NK-92 treated with Interleukin-12 subunit alpha and Interleukin-12 subunit beta, amount 100 ng/mL, for 24 hours (cell line): Measurements from ENCODE around the gene NR1I2.

Source experiments
- DNase-seq: peaks from one replicate; lab custom pipeline; 2025; lab: John Stamatoyannopoulos, UW

The NR1I2 gene

GRCh38 chr3:119781330-119782198 is at the start of gene NR1I2:
TSS of gene NR1I2 (plus strand) at chr3:119782101.
- no peak for DNase-seq

DNA sequence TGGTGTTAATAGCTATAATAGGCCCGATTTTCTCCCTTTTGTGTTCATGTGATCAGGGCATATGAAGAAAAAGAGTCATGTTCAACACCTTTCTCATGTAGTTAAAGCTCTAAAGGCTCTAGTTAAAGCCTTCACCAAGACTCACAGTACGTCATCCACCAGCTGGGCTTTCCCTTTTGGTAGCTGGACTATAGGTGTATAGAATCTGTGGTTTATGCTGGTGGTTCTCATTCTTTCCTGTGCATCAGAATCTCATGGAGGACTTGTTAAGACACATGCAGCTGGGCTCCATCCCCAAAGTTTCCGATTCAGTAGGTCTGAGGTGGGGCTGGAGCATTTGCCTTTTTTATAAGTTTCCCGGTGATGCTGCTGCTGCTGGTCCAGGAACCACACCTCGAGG is 48.1 kb upstream of the NR1I2 start:
- DNase-seq: no peak

GRCh38 chr3:119738741-119739140 is 43.2 kb upstream of the NR1I2 start:
- no peak for DNase-seq

GRCh38 chr3:119741657-119742590 is 40.0 kb upstream of the NR1I2 start:
- DNase-seq: no peak

GRCh38 chr3:119743921-119744320 is 38.0 kb upstream of the NR1I2 start:
- no peak for DNase-seq

DNA sequence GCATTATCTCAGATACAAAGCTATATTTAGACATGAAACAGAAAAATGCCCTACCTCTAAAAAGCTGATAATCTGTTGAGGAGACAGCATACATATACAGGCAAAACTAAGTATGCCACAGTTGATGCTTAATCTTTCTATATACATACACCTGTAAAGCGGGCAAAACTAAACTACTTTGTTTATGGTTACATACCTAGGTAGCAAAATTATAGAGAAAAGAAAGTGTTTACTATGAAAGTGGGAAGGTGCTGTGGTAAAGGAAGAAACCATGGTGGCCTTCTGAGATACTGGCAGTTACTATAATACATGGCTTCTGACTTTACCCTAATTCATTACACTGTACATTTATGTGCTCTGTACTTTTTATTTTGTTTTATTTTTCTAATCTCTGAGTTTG is 36.0 kb upstream of the NR1I2 start:
- DNase-seq: no peak

GRCh38 chr3:119746423-119746822 is 35.5 kb upstream of the NR1I2 start:
- DNase-seq: no peak

GRCh38 chr3:119747357-119747756 is 34.5 kb upstream of the NR1I2 start:
- DNase-seq: no peak

DNA sequence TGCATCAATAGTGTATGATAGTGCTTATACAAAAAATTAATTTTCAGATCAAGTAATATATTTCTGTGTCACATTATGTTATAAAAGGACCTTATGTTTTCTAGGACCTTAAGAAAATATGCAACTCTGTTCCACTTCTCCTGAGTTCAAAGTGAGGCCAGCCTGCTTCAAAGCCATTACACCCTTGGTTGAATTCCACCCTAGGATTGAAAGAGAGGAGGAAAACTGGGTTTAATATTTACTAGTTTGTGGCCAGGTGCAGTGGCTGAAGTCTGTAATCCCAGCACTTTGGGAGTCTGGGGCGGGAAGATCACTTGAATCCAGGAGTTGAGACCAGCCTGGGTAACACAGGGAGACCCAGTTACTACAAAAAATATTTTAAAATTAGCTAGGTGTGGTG is 32.9 kb upstream of the NR1I2 start:
- DNase-seq: no peak

DNA sequence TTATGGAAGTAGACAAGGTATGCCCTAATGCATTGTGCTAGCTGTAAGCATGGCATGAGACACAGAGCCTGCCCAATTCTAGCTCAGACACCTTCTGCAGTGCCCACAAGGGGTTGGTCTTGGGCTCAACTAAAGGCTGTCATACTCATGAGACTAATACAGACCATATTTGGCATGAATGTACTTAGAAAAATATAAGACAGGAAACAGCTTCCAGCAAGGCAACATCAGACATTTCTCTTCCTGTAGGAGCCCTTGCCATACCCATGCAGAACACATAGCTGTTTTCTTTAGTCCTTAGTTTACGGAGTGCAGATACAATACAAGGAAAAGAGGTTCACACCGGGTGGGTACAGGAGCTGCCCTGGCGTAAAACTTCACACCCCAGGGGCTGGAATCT is 30.5 kb upstream of the NR1I2 start:
- DNase-seq: no peak

GRCh38 chr3:119759962-119760361 is 21.9 kb upstream of the NR1I2 start:
- no peak for DNase-seq

DNA sequence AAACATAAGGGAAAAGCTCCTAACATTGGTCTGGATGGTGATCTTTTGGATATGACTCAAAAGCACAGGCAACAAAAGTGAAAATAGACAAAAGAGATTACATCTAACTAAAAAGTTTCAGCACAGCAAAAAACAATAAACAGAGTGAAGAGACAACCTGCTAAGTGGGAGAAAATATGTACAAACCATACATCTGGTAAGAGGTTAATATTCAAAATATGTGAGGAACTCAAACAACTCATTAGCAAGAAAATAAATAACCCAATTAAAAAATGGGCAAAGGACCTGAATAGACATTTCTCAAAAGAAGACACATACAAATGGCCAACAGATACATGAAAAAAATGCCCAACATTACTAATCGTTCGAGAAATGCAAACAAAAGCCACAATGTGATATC is 19.0 kb upstream of the NR1I2 start:
- no peak for DNase-seq

DNA sequence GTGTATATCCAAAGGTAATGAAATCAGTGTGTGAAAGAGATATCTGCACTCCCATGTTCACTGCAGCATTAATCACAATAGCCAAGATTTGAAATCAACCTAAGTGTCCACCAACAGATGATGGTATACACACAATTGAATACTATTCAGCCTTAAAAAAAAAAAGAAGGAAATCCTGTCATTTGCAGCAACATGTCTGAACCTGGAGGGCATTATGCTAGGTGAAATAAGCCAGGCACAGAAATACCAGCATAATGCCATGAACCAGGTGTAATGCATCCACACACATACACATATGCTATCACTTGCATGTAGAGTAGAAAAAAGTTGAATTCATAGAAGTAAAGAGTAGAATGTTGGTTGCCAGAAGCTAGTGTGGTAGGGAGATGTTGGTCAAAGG is 18.4 kb upstream of the NR1I2 start:
- no peak for DNase-seq

DNA sequence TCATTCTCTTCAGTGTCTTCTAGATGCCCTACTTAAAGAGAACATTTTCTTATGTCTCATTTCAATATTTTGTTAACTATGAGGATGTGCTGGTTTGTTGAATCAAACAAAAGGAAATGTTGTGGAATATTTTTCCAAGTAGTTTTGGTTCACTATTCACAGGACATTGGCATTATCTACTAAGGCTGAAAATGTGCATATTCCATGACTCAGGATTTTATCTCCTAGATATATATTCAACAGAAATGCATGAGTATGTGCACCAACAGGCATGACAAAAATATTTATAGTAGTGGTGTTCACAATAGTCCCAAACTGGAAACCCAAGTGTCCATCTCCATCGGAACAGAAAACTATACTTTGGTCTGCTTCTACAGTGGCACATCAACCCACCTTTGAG is 16.7 kb upstream of the NR1I2 start:
- no peak for DNase-seq

GRCh38 chr3:119767936-119768601 is 13.8 kb upstream of the NR1I2 start:
- DNase-seq: no peak

GRCh38 chr3:119768668-119769393 is 13.1 kb upstream of the NR1I2 start:
- DNase-seq: no peak

DNA sequence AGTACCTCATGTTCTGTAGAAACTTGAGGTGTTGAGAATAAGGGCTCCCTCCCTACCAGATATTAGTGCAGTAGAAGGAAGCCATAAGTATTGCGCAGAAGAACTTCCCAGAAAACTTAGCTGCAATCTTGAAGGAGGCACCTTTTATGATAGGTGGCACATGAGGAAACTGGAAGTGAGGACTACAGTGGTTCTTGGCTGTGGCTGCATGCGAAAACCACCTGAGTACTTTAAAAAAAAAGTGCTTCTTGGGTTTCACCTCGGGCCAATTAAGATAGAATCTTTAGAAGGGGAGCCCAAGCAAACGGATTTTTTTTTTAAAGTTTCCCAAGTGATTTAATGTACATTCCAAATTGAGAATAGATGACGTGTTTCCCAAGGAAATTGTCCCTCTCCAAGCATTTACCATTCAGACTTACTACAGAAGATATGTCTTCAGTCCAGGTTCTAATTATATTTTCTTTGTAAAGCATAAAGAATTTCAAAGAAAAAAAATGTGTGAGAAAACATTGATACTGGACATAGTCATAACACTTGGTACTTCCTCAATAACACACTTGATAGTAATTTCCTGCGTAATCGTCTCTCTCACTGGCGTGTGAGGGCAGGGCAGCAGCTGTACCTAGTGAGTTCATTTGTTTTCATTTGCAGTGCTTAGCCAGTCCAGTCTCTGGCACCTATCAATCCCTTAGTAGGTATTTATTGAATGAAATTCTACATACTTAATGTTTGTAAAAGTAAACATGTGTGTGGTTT is 12.3 kb upstream of the NR1I2 start:
- DNase-seq: no peak

DNA sequence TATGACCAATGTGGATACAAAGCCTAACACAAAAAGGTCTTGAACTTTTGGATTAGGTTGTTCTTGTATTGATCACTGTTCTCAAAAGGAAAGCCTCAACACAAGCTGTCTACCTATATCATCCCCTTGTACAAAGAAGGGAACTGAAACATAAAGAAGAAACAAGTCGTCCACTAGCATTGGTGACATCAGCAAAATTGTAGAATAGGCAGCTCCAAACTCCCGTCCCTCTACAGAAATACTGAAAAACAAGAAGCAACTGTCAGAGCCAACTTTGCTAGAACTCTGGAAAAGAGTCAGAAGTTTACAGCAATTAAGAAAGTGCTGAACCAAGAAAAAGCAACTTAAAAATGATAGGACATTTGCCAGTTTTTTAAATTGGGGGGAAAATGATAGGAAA is 7.5 kb upstream of the NR1I2 start:
- no peak for DNase-seq

GRCh38 chr3:119776304-119776703 is 5.6 kb upstream of the NR1I2 start:
- no peak for DNase-seq

- DNase-seq: no peak
Observed at GRCh38 chr3:119778176-119778575, 3.7 kb upstream of the NR1I2 start.

DNA sequence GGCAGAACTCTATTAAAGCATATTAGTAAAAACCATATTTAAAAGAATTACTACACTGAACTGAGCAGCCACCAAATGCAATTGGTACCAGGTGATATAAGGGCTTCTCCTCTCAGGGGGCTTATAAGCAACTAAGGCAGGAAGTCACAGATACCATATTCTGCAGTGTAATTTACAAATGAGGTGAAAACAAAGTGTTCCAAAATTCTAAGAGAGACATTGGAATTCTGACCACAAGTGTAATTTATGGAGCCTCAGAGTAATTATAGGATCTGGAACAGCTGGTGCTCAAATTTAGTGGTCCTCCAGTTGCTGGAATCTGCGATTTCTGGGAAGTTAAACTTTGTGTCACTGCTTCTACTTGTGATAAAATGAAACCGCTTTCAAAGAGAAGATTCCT is 3.1 kb upstream of the NR1I2 start:
- no peak for DNase-seq
